Gastroesophageal sphincter (tissue), 4 donors: ENCODE data around the gene LMF2. TPM values are rescaled to one million over a fixed set of nuclear protein-coding genes. Genes with fewer than 3 reads are reported as not detected.
"Not testable (repeated sequence)": the region's sequence is repeated elsewhere in the genome, so short reads cannot be mapped to it uniquely, and the experiment has no call there.

Experiments used
- ATAC-seq: fragments of 150-250 bp; one replicate; pipeline ENCODE4 v1.9.1; 2016; ENCODE audit warnings: mild to moderate bottlenecking, moderate library complexity
- H3K27ac ChIP-seq, 4 donors: fragments of 200-600 bp; sonication (generic) in 3 of 4; 1 replicate in 3 of 4; 2 replicates in 1 of 4; pipeline ENCODE4 v1.5.1; 2016 to 2019
- H3K27me3 ChIP-seq: fragments of 200-600 bp; sonication (generic); one replicate; pipeline ENCODE4 v1.5.1; 2019
- H3K36me3 ChIP-seq, 2 donors: fragments of 200-600 bp; sonication (generic); one replicate each; pipeline ENCODE4 v1.5.1; 2019; ENCODE audit warnings: control low read depth in 1 of 2
- H3K4me1 ChIP-seq, 3 donors: fragments of 200-600 bp; sonication (generic); 1 replicate in 2 of 3; 2 replicates in 1 of 3; pipeline ENCODE4 v1.5.1; 2016 to 2019; ENCODE audit warnings: control low read depth in 2 of 3
- H3K4me3 ChIP-seq, 2 donors: fragments of 200-600 bp; sonication (generic); one replicate each; pipeline ENCODE4 v1.5.1; 2019; ENCODE audit warnings: mild to moderate bottlenecking in 1 of 2, moderate library complexity in 1 of 2
- H3K9me3 ChIP-seq, 3 donors: fragments of 200-600 bp; sonication (generic); one replicate each; pipeline ENCODE4 v1.5.1; 2017 to 2019; ENCODE audit warnings: control low read depth in 2 of 3
- CTCF ChIP-seq, 4 experiments: fragments of 200-600 bp in 2 of 4; fragments of 450-650 bp in 2 of 4; sonication (generic) in 1 of 4; IDR thresholded peaks; one replicate each; pipeline ENCODE4 v1.5.1; 2017 to 2019; ENCODE audit warnings: antibody characterized with exemption in 4 of 4, mild to moderate bottlenecking in 2 of 4, moderate library complexity in 2 of 4
- EP300 ChIP-seq: sonication (generic); formaldehyde crosslinking; IDR thresholded peaks from one replicate; pipeline ENCODE4 v1.6.1; 2017; ENCODE audit warnings: antibody characterized with exemption, mild to moderate bottlenecking
- POLR2A ChIP-seq, 2 donors: fragments of 450-650 bp; IDR thresholded peaks; one replicate each; pipeline ENCODE4 v1.6.1; 2017; ENCODE audit warnings: antibody characterized with exemption in 2 of 2, mild to moderate bottlenecking in 2 of 2, moderate library complexity in 1 of 2
- POLR2AphosphoS5 ChIP-seq: sonication (generic); formaldehyde crosslinking; IDR thresholded peaks from one replicate; pipeline ENCODE4 v1.6.1; 2017; ENCODE audit warnings: antibody characterized with exemption
- WGBS, 2 donors: methylation state at CpG; one replicate each; pipeline ENCODE4 v1.1.5; 2018; ENCODE audit warnings: low coverage in 1 of 2; 5-methylcytosine and 5-hydroxymethylcytosine counted together
- total RNA-seq, 4 donors: library from RNA; depleted of rRNA; stranded (reverse); fragments of >200 nt; gene quantifications; one replicate each; pipeline ENCODE4 v1.1.0, GENCODE V29; 2016

LMF2 gene
- total RNA-seq, 4 donors from 2014 or later: 35.5 to 58.4 (median 45.1) TPM

- ATAC-seq: no peak
- Histone ChIP-seq H3K27ac (no peak overlapping the region), H3K36me3 (peaks cover 0 to 76% of the 10 kb centered on the region in 2 donors), H3K4me1 (peaks cover 0 to 29% (median 15%) of the 10 kb centered on the region in 3 donors), H3K27me3 (no peaks in the 10 kb centered on the region), H3K9me3 (no peaks in the 10 kb centered on the region), H3K4me3 (no peak overlapping the region)
- no CpG with 5 or more reads among the region's 10 CpGs for WGBS, 2 donors
- TF ChIP-seq POLR2AphosphoS5 (no peak), POLR2A (IDR thresholded peaks at IDR 0.05) (no peak), CTCF (IDR thresholded peaks at IDR 0.05) (no peak), EP300 (no peak)
Measured at GRCh38 chr22:50521710-50522109, 14.2 kb upstream of the LMF2 start.

GRCh38 chr22:50520826-50521453 is 13.4 kb upstream of the LMF2 start:
- TF ChIP-seq EP300: no peak
- TF ChIP-seq POLR2AphosphoS5: no peak
- TF ChIP-seq CTCF (IDR thresholded peaks at IDR 0.05): no peak
- WGBS, 2 donors: 96% methylated on average over 4 of the region's 13 CpGs; no CpG with 5 or more reads in 1 of the 2 donors
- Histone ChIP-seq H3K36me3 (peaks cover 0 to 83% of the 10 kb centered on the region in 2 donors), H3K4me3 (no peak overlapping the region), H3K9me3 (no peaks in the 10 kb centered on the region), H3K27me3 (no peaks in the 10 kb centered on the region), H3K4me1 (peaks cover 0 to 21% (median 9%) of the 10 kb centered on the region in 3 donors), H3K27ac (no peak overlapping the region)
- ATAC-seq: no peak

- peaks cover 0 to 18% (median 9%) of the 10 kb centered on the region in 3 donors for H3K4me1 ChIP-seq
- WGBS, 2 donors: 87 to 90% methylated on average over 3 to 7 of the region's 8 CpGs
- not testable (repeated sequence) for H3K27me3 ChIP-seq, ATAC-seq, H3K4me3 ChIP-seq, H3K9me3 ChIP-seq, H3K27ac ChIP-seq
- peaks cover 0 to 87% of the 10 kb centered on the region in 2 donors for H3K36me3 ChIP-seq
Measured at GRCh38 chr22:50520184-50520583, 12.7 kb upstream of the LMF2 start.

- WGBS, 2 donors: no CpG with 5 or more reads among the region's 8 CpGs
- ATAC-seq: no peak
- TF ChIP-seq POLR2AphosphoS5 (no peak), POLR2A (IDR thresholded peaks at IDR 0.05) (no peak), EP300 (no peak), CTCF (IDR thresholded peaks at IDR 0.05) (no peak)
Measured at GRCh38 chr22:50519151-50519550, 11.6 kb upstream of the LMF2 start.

GRCh38 chr22:50518606-50519005 is 11.1 kb upstream of the LMF2 start:
- H3K36me3 ChIP-seq: peaks cover 0 to 87% of the 10 kb centered on the region in 2 donors
- H3K4me3 ChIP-seq: no peak overlapping the region
- TF ChIP-seq CTCF (IDR thresholded peaks at IDR 0.05) (no peak), POLR2AphosphoS5 (no peak), EP300 (no peak), POLR2A (IDR thresholded peaks at IDR 0.05) (no peak)
- ATAC-seq: no peak
- no peaks in the 10 kb centered on the region for H3K9me3 ChIP-seq
- no peak overlapping the region for H3K27ac ChIP-seq
- peaks cover 0 to 2% (median 0%) of the 10 kb centered on the region in 3 donors for H3K4me1 ChIP-seq
- no peaks in the 10 kb centered on the region for H3K27me3 ChIP-seq
- WGBS, 2 donors: 80% methylated on average over 1 of the region's 7 CpGs; no CpG with 5 or more reads in 1 of the 2 donors

More at GRCh38 chr22:50519151-50519550, 11.6 kb upstream of the LMF2 start:
- H3K27ac ChIP-seq: no peak overlapping the region
- no peak overlapping the region for H3K4me3 ChIP-seq
- H3K4me1 ChIP-seq: peaks cover 0 to 8% (median 2%) of the 10 kb centered on the region in 3 donors
- H3K9me3 ChIP-seq: no peaks in the 10 kb centered on the region
- H3K27me3 ChIP-seq: no peaks in the 10 kb centered on the region
- peaks cover 0 to 92% of the 10 kb centered on the region in 2 donors for H3K36me3 ChIP-seq
